Measurements from ENCODE around the gene ANO7.

DNA sequence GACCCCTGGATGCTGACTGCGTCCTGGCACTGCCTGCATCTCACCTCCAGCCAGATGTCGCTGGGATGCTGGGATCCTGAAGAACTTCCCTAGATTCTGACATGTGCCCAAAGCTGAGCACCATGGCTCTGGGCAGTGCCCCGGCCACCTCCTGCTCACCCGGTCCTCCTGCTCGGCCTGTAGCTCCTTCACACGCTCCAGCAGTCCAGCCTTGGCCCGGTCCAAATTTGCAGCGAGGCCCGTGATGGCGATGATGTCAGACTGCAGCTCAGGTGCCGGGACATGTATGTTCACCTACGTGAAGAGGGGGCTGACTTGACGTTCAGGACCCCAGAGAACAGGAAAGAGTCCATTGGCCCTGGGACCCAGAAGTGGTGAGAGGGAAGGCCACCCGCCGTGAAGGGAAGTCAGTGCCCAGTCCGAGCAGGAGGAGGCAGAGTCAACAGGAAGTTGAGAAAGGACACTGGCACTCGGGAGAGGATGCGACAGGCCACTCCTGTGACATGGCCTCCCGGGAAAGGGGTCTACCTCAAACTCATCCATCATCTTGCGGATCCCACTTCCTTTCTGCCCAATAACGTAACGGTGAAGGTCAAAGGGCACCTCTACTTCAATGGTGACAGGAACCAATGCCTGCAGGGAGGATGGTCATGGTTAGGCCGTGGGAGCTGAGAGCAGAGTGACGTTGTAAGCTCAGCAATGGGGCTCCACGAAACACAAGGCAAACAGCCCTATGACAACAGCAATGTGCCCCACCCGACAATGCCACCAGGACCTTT, 46.7 kb downstream of the ANO7 start:
- TF ChIP-seq, protein P1, sequence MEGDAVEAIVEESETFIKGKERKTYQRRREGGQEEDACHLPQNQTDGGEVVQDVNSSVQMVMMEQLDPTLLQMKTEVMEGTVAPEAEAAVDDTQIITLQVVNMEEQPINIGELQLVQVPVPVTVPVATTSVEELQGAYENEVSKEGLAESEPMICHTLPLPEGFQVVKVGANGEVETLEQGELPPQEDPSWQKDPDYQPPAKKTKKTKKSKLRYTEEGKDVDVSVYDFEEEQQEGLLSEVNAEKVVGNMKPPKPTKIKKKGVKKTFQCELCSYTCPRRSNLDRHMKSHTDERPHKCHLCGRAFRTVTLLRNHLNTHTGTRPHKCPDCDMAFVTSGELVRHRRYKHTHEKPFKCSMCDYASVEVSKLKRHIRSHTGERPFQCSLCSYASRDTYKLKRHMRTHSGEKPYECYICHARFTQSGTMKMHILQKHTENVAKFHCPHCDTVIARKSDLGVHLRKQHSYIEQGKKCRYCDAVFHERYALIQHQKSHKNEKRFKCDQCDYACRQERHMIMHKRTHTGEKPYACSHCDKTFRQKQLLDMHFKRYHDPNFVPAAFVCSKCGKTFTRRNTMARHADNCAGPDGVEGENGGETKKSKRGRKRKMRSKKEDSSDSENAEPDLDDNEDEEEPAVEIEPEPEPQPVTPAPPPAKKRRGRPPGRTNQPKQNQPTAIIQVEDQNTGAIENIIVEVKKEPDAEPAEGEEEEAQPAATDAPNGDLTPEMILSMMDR (IDR thresholded peaks at IDR 0.05; ENCODE audit: low read depth, low read length): no peak
- TF ChIP-seq EZH2phosphoT487 (IDR thresholded peaks at IDR 0.05; ENCODE audit: low read depth): no peak

Data from OCI-LY3 (cell line).